GM18505 (cell line): Measurements from ENCODE around the gene ALKBH5.
A peak's percentile ranks its signal among the peaks of the same experiment; 100 is the strongest.
"Not testable (repeated sequence)": the region's sequence is repeated elsewhere in the genome, so short reads cannot be mapped to it uniquely, and the experiment has no call there.

ENCODE experiments used
- ATAC-seq: cut with Tn5 transposase; IDR thresholded peaks from one replicate; pipeline ENCODE4 v1.9.1; 2021; ENCODE audit not compliant: unreplicated experiment
- POLR2A ChIP-seq: IDR thresholded peaks from 4 replicates; pipeline ENCODE4 v1.6.1; 2011; ENCODE audit warnings: borderline replicate concordance; ENCODE audit not compliant: insufficient read depth, insufficient read length; ENCODE audit errors: extremely low read depth

ALKBH5 gene

GRCh38 chr17:18206962-18207361 lies 23.3 kb downstream of the ALKBH5 start:
- no peak for TF ChIP-seq POLR2A
- ATAC-seq = no peak

- no peak for TF ChIP-seq POLR2A
- no peak for ATAC-seq
Measured at GRCh38 chr17:18208092-18208491, 24.5 kb downstream of the ALKBH5 start.

GRCh38 chr17:18213666-18214270 lies 30.1 kb downstream of the ALKBH5 start:
- no peak for TF ChIP-seq POLR2A
- ATAC-seq = no peak

GRCh38 chr17:18216906-18217305 lies 33.3 kb downstream of the ALKBH5 start:
- not testable (repeated sequence) for ATAC-seq

- no peak for ATAC-seq
- no peak for TF ChIP-seq POLR2A
Measured at GRCh38 chr17:18217412-18218015, 33.9 kb downstream of the ALKBH5 start.

- TF ChIP-seq POLR2A = no peak
Measured at GRCh38 chr17:18218756-18219415, 35.3 kb downstream of the ALKBH5 start.

GRCh38 chr17:18224053-18224386 lies 40.4 kb downstream of the ALKBH5 start:
- no peak for ATAC-seq
- no peak for TF ChIP-seq POLR2A

More at GRCh38 chr17:18218756-18219415, 35.3 kb downstream of the ALKBH5 start:
- no peak for ATAC-seq

GRCh38 chr17:18224387-18225120 lies 40.9 kb downstream of the ALKBH5 start:
- TF ChIP-seq POLR2A = no peak

GRCh38 chr17:18225121-18225641 lies 41.6 kb downstream of the ALKBH5 start, which contains the start of gene LLGL1:
TSS of gene LLGL1 (plus strand) at chr17:18225635. CDS start at chr17:18225683, 48 bp downstream.
- no peak for TF ChIP-seq POLR2A
- peak; percentile 86 for ATAC-seq

More at GRCh38 chr17:18224387-18225120, 40.9 kb downstream of the ALKBH5 start:
- no peak for ATAC-seq

- ATAC-seq = peak; percentile 16
- TF ChIP-seq POLR2A = no peak
Measured at GRCh38 chr17:18225642-18226283, 42.1 kb downstream of the ALKBH5 start.

- ATAC-seq = no peak
- no peak for TF ChIP-seq POLR2A
Measured at GRCh38 chr17:18226284-18226945, 42.8 kb downstream of the ALKBH5 start.

GRCh38 chr17:18227635-18228034 lies 44.0 kb downstream of the ALKBH5 start:
- ATAC-seq = no peak
- TF ChIP-seq POLR2A = no peak
